IgD-negative memory B cell (primary cell): ENCODE results near the gene AMTN. TPM values are rescaled to one million over a fixed set of nuclear protein-coding genes. Genes with fewer than 3 reads are reported as not detected.

Source experiments
- polyA plus RNA-seq: library from polyadenylated mRNA; unstranded; fragments of 300-500 nt; fragmentation: Illumina TruSeq; gene quantifications from one replicate; pipeline ENCODE4 v1.2.3, GENCODE V29; 2021

The AMTN gene
- polyA plus RNA-seq, 1 donor from 2014 or later: not detected

Other genes starting within 250 kb of the AMTN start
- not detected for gene CABS1, start 183.6 kb upstream of the AMTN start, polyA plus RNA-seq
- gene SMR3A, start 157.8 kb upstream of the AMTN start, polyA plus RNA-seq: not detected
- gene SMR3B, start 135.4 kb upstream of the AMTN start, polyA plus RNA-seq: not detected
- gene OPRPN, start 120.6 kb upstream of the AMTN start, polyA plus RNA-seq: not detected
- gene MUC7, start 46.4 kb upstream of the AMTN start, polyA plus RNA-seq: not detected
- not detected for gene AMBN, start 73.7 kb downstream of the AMTN start, polyA plus RNA-seq
- 1.7 TPM for gene ENAM, start 110.2 kb downstream of the AMTN start, polyA plus RNA-seq
- gene JCHAIN, start 147.9 kb downstream of the AMTN start, polyA plus RNA-seq: 1,651 TPM
- 15.9 TPM for gene UTP3, start 170.0 kb downstream of the AMTN start, polyA plus RNA-seq
- gene RUFY3, start 203.4 kb downstream of the AMTN start, polyA plus RNA-seq: 16.8 TPM